Activated naive CD4-positive, alpha-beta T cell treated with anti-CD3 and anti-CD28 coated beads, Interleukin-2, amount 50 U/mL, for 24 hours (primary cell): ENCODE measurements around the gene RHOT2.

Experiments
- H3K27ac Mint-ChIP-seq: one replicate; pipeline ENCODE4 v1.8.0; 2021; ENCODE audit warnings: mild to moderate bottlenecking, mixed read lengths
- H3K27me3 Mint-ChIP-seq: one replicate; pipeline ENCODE4 v1.8.0; 2021; ENCODE audit warnings: mixed read lengths
- H3K36me3 Mint-ChIP-seq: one replicate; pipeline ENCODE4 v1.8.0; 2021; ENCODE audit warnings: mixed read lengths
- H3K4me1 Mint-ChIP-seq: one replicate; pipeline ENCODE4 v1.8.0; 2021; ENCODE audit warnings: mixed read lengths
- H3K4me3 Mint-ChIP-seq: one replicate; pipeline ENCODE4 v1.8.0; 2021; ENCODE audit warnings: mild to moderate bottlenecking, mixed read lengths
- H3K9me3 Mint-ChIP-seq: one replicate; pipeline ENCODE4 v1.8.0; 2021; ENCODE audit warnings: mixed read lengths

Gene RHOT2

DNA sequence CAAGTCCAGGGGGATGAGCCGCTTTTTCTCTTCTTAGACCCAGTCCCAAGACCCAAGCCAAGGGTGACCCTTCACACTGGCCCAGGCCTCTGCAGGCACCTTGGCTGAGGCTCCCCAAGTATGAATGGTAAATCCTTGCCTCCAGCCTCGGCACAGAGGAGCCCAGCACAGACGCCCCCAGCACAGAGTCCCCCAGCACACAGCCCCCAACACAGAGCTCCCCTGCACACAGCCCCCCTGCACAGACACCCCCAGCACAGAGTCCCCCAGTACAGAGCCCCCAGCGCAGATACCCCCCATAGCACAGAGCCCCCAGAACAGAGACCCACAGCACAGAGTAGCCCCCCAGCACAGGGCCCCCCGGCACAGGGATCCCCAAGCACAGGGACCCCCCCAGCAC, 27.3 kb upstream of the RHOT2 start:
- no peaks in the 10 kb centered on the region for H3K36me3 Mint-ChIP-seq
- no peak overlapping the region for H3K27ac Mint-ChIP-seq
- H3K4me3 Mint-ChIP-seq: peak overlapping the region; percentile 44
- no peaks in the 10 kb centered on the region for H3K9me3 Mint-ChIP-seq
- peaks cover 13% of the 10 kb centered on the region for H3K4me1 Mint-ChIP-seq
- H3K27me3 Mint-ChIP-seq: no peaks in the 10 kb centered on the region

DNA sequence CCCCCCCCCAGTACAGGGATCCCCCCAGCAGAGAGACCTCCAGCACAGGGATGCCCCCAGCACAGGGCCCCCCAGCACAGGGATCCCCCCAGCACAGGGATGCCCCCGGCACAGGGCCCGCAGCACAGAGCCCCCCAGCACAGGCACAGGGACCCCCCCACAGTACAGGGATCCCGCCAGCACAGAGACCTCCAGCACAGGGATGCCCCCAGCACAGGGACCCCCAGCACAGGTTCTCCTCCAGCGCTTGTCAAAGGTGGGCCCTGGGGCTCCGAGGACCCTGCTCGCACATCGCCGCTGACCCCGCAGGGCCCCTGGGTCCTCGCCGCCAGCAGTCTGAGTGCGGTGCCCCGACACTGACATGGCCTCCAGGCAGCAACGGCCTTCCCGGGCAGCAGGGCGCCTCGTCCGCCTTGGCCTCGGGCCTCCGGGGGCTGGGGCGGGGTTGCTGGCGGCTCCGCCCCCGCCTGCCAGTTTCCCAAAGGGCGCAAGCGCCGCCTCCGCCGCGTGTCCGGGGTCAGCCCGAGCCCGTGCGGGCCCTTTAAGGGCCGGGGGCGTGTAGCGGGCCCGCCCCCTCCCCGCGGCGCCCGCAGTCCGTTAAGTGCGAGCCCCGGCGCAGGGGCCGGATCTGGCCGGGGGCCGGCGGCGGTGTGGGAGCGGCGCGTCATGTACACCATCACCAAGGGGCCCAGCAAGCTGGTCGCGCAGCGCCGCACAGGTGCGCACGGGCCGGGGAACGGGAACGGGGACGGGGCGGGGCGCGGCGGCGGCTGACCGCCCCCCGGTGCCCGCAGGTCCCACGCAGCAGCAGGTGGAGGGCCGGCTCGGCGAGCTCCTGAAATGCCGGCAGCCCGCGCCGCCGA, 26.4 kb upstream of the RHOT2 start, which contains the start of gene MCRIP2:
TSS of gene MCRIP2 (plus strand) at position 503 of the 863 bp plus-strand sequence. CDS start at position 667, 164 bp downstream.
- no peaks in the 10 kb centered on the region for H3K9me3 Mint-ChIP-seq
- H3K27me3 Mint-ChIP-seq: no peaks in the 10 kb centered on the region
- peak within 1 kb of the TSS; percentile 80 for H3K4me3 Mint-ChIP-seq
- no peak within 1 kb of the TSS for H3K27ac Mint-ChIP-seq
- H3K4me1 Mint-ChIP-seq: peaks cover 11% of the 10 kb centered on the region
- H3K36me3 Mint-ChIP-seq: no peaks in the 10 kb centered on the region

DNA sequence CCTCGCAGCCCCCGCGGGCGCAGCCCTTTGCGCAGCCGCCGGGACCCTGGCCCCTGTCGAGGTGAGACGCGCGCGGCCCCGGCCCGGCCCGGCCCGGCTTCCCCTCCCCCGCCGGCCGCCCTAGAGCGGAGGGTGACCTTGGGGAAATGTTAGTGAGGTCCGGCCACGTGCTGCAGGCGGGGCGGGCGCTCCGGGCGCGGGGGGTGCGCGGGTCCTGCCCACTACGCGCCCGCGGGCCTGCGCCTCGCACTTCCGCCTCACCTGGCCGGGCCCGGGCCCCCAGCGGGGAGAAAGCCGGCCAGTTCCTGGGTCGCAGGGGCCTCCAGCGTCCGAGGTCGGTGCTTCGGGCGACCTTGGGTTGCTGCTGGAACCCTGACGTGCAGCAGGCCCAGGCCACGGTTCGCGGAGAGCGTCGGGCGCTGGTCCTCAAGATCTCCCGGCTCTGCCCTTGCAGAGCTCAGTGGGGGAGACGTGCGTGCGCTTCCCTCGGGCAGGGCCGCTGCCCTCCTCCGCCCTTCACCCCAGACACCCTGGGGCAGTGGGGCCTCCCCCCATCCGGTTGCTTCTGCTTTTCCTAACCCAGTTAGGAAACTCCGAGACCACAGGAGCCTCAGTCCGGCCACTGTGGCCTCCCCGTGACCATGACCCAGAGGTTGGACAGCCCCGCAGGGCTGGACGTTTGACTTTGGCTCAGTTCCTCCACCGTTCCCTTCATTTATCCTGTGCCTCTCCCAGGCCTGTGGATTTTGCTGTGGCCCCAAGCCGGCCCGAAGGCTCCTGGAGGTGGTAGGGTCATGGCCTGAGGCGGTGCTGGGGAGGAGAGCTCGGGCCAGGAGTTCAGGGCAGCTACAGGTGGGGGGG, 25.5 kb upstream of the RHOT2 start:
- peaks cover 9% of the 10 kb centered on the region for H3K4me1 Mint-ChIP-seq
- peak overlapping the region; percentile 80 for H3K4me3 Mint-ChIP-seq
- H3K36me3 Mint-ChIP-seq: no peaks in the 10 kb centered on the region
- H3K9me3 Mint-ChIP-seq: no peaks in the 10 kb centered on the region
- H3K27ac Mint-ChIP-seq: no peak overlapping the region
- no peaks in the 10 kb centered on the region for H3K27me3 Mint-ChIP-seq

DNA sequence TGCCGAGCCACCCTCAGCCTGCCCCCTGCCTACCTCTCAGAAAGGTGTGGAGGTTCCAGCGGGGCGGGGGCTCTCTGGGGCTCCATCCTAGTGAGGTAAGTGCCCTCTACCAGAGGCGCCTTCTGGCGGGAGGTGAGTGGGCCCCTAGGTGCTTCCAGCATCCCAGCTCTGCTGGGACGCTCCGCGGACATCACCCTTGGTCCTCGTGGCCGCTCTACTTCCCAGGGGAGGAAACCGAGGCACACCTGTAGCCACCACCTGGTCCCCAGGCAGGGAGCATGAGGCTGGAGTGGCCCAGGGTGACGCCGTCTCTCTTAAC, 24.9 kb upstream of the RHOT2 start:
- no peaks in the 10 kb centered on the region for H3K36me3 Mint-ChIP-seq
- H3K4me1 Mint-ChIP-seq: peaks cover 9% of the 10 kb centered on the region
- H3K9me3 Mint-ChIP-seq: no peaks in the 10 kb centered on the region
- H3K4me3 Mint-ChIP-seq: peak overlapping the region; percentile 80
- no peak overlapping the region for H3K27ac Mint-ChIP-seq
- H3K27me3 Mint-ChIP-seq: no peaks in the 10 kb centered on the region

DNA sequence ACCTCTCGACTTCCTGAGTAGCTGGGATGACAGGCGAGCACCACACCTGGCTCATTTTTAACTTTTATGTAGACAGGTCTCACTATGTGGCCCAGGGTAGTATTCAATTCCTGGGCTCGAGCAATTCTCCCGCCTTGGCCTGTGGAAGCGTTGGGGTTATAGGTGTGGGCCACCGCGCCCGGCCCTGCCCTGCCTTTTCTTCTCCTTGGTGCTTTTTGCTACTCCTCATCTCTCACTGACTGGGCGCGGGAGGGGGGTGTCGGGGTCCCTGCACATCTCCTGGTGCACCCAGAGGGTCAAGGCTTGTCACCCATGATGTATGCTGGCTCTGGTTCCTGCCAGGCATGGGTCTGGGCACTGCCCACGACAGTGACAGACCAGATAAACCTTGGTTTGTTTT, 23.4 kb upstream of the RHOT2 start:
- H3K4me3 Mint-ChIP-seq: peak overlapping the region; percentile 80
- H3K36me3 Mint-ChIP-seq: no peaks in the 10 kb centered on the region
- peaks cover 9% of the 10 kb centered on the region for H3K4me1 Mint-ChIP-seq
- H3K9me3 Mint-ChIP-seq: no peaks in the 10 kb centered on the region
- no peak overlapping the region for H3K27ac Mint-ChIP-seq
- H3K27me3 Mint-ChIP-seq: no peaks in the 10 kb centered on the region

DNA sequence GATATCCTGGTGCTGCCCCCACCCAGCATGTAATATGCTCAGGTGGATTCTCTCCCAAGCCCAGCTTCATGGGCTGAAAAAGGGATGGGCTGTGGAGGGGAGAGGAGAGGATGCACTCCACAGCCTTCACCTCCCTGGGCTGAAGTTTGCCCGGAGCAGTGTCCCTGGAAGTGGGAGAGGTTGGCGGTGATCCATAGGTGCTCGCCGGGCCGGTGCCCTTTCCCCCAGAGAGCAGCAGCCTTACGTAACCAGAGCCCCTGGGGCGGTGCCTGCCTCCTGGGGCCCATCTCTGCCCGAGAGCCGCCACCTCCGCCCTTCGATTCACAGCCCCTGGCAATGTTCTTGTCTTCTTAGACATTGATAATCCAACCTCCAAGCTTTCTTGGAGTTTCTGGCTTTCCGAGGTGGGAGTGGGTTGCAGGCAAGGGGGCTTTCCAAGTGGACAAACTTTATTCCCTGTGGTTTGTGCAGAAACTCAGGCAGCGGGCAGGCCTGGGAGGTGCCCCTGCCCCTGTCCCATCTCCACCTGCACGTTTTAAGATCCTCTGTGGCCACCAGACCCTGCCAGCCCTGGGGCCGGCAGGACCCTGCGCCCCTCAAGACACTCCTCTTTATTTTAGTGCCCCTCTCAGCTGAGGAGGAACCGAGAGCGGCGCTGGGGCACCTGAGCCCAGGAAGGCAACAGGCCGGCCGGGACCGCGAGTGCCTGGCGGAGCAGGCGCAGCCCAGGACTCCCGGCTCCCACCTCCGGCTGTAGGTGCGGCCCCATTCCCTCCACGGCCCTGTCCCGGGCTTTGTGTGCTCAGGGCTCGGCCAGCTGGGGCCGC, 21.9 kb upstream of the RHOT2 start:
- Mint-ChIP-seq H3K4me1 (peaks cover 9% of the 10 kb centered on the region), H3K9me3 (no peaks in the 10 kb centered on the region), H3K36me3 (no peaks in the 10 kb centered on the region), H3K27ac (no peak overlapping the region), H3K4me3 (no peak overlapping the region), H3K27me3 (no peaks in the 10 kb centered on the region)

DNA sequence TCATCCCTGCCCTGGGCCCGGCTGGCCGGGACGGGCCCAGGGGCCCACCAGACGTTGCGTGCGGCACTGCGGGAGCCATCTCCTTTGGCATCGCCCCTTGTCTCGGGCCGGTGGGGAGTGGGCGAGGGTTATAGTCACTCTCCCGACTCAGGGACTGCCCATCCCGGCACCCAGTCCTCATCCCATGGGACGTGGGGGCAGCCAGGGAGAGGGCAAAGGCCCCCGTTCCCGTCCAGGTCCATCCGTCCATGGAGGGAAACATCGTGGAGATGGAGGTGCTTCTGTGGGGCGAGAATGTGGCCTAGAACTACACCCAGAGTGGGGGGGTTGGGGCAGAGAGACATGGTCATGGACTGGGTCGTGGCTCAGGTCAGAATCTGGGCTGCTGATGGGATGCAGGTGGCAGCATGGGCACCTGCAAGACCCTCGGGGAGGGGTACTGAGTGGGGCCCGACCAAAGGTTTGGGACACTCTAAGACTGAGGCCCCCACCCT, 21.2 kb upstream of the RHOT2 start:
- Mint-ChIP-seq H3K27me3 (no peaks in the 10 kb centered on the region), H3K9me3 (no peaks in the 10 kb centered on the region), H3K27ac (no peak overlapping the region), H3K4me3 (no peak overlapping the region), H3K4me1 (peaks cover 9% of the 10 kb centered on the region), H3K36me3 (no peaks in the 10 kb centered on the region)

DNA sequence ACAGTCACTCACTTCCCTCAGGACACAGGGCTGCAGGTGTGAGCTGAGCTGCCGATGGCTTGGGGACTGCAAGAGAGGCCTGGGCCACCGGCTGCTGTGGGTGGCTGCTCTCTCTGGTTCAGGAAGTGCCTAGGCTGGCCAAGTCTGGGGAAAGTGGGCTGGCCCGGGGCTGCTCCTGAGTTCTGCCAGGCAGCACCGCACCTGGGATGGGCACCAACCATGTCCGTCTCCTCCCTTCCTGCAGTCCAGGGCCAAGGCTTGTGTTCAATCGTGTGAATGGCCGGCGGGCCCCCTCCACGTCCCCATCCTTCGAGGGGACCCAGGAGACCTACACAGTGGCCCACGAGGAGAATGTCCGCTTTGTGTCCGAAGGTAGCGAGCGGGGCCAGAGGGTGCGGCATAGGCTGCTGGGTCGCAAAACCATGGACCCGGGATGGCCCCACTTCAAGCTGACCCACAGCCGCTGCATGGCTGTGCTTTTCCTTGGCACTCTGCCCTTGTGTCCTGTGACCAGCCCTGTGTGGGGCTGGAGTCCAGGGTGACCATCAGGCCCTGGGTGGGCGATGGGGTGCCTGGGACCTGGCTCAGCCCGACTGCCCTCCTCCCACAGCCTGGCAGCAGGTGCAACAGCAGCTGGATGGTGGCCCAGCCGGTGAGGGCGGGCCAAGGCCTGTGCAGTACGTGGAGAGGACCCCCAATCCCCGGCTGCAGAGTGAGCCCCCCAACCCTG, 20.6 kb upstream of the RHOT2 start:
- Mint-ChIP-seq H3K4me3 (no peak overlapping the region), H3K27ac (no peak overlapping the region), H3K27me3 (no peaks in the 10 kb centered on the region), H3K9me3 (no peaks in the 10 kb centered on the region), H3K36me3 (no peaks in the 10 kb centered on the region), H3K4me1 (peaks cover 9% of the 10 kb centered on the region)

DNA sequence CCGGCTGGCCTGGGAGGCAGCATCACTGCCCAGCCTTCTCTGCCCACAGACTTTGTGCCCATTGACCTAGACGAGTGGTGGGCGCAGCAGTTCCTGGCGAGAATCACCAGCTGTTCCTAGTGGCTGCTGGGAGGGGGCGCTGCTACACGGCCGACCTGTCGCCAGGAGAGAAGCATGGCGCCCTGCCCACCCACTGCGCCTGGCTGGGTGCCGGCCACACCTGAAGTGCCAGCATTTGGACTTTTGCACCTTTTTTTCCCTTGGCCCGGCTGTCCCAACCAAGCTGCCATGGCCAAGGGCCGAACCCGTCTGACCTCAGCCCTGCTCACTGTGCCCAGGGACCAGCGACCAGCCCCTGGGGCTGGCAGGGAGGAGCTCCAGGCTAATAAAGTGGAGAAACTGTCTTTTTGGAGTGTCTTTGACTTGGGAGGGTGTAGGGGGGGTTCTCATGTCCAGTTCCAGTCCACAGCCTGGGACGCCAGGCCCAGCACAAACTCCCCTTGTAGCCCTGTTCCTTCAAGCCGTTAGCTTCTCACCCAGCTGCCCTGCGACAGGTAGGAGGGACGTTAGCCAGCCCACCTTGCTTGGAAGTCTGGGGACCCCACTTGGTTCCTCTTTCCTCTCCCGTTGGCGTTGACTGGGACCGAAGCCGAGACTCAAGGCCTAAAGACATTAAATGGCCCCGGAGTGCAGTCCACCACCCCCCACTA, 19.7 kb upstream of the RHOT2 start:
- Mint-ChIP-seq H3K4me1 (peaks cover 9% of the 10 kb centered on the region), H3K4me3 (peak overlapping the region; percentile 82), H3K36me3 (no peaks in the 10 kb centered on the region), H3K27ac (peak overlapping the region; percentile 62), H3K9me3 (no peaks in the 10 kb centered on the region), H3K27me3 (no peaks in the 10 kb centered on the region)

DNA sequence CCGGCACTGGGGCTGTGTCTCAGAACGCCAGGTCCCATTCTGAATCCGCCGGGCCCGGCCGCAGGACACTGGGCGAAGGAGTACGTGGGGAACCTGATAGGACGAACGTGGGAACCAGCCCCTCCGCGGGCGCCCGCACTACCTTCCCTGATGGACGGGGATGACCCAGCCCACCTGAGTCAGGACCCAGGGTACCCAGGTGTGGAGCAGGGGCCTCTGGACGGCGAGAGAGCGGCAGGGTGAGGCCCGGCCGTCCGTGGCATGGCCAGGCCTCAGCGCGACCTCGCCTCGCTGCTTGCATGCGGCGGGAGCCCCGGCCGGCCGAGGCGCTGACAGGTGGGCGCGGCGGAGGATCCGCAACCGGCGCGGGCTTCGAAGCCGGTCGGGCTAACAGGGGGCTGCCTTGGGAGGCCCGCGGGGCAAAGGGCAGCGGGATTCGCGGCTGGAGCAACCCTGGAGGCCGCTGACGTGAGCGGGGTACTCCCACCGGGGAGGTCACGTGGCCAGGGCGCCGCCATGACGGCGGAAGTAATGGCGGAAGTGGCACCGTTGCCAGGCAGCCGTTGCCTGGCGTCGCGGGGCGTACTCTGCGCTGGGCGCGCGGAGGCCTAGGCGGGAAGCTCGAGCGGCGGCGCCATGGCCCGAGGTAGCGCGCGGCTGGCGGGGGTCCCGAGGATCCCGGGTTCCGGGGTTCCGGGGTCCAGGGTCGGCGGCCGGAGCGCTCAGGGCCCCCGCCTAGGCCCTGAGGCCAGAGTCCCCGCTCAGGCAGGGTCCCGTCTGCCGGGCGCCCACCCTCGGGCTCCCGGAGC, 18.9 kb upstream of the RHOT2 start, which contains the start of gene WDR90:
TSS of gene WDR90 (plus strand) at position 585 of the 809 bp plus-strand sequence. CDS start at position 637, 52 bp downstream.
- Mint-ChIP-seq H3K27me3 (no peaks in the 10 kb centered on the region), H3K9me3 (no peaks in the 10 kb centered on the region), H3K4me3 (peak within 1 kb of the TSS; percentile 82), H3K4me1 (peaks cover 8% of the 10 kb centered on the region), H3K36me3 (no peaks in the 10 kb centered on the region), H3K27ac (peak within 1 kb of the TSS; percentile 62)

DNA sequence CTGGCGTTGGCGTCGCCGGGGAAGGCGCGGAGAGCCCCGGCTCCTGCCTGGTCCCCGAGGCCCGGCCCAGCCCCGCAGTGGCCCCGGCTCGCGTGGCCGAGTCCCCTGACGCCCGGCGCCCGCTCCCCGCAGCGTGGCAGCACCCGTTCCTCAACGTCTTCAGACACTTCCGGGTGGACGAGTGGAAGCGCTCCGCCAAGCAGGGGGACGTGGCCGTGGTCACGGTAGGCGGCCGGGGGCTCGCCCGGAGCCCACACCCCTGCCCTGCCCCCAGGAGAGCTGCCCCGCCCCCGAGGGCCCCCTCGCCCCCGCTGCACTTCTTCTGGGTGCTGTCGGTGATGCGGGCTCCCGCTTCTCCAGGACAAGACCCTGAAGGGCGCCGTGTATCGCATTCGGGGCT, 18.3 kb upstream of the RHOT2 start:
- Mint-ChIP-seq H3K36me3 (no peaks in the 10 kb centered on the region), H3K4me3 (peak overlapping the region; percentile 77), H3K27me3 (no peaks in the 10 kb centered on the region), H3K27ac (no peak overlapping the region), H3K4me1 (peaks cover 1% of the 10 kb centered on the region), H3K9me3 (no peaks in the 10 kb centered on the region)

DNA sequence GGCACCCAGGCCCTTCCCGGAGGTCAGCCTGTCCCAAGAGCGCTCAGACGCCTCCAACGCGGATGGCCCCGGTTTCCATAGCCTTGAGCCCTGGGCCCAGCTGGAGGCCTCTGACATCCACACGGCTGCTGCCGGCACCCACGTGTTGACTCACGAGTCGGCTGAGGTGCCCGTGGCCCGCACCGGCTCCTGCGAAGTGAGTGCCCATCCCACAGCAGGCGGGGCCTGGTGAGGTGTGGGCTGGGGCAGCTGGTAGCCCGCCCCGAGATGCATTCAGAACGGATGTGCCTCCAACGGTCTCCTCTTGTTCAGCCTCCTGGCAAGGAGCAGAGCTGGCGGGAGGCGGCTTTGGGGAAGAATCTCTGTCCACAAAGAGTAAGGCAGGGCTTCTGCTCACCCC, 16.1 kb upstream of the RHOT2 start:
- no peak overlapping the region for H3K4me3 Mint-ChIP-seq
- H3K27ac Mint-ChIP-seq: no peak overlapping the region
- H3K36me3 Mint-ChIP-seq: no peaks in the 10 kb centered on the region
- no peaks in the 10 kb centered on the region for H3K27me3 Mint-ChIP-seq
- no peaks in the 10 kb centered on the region for H3K4me1 Mint-ChIP-seq
- no peaks in the 10 kb centered on the region for H3K9me3 Mint-ChIP-seq

DNA sequence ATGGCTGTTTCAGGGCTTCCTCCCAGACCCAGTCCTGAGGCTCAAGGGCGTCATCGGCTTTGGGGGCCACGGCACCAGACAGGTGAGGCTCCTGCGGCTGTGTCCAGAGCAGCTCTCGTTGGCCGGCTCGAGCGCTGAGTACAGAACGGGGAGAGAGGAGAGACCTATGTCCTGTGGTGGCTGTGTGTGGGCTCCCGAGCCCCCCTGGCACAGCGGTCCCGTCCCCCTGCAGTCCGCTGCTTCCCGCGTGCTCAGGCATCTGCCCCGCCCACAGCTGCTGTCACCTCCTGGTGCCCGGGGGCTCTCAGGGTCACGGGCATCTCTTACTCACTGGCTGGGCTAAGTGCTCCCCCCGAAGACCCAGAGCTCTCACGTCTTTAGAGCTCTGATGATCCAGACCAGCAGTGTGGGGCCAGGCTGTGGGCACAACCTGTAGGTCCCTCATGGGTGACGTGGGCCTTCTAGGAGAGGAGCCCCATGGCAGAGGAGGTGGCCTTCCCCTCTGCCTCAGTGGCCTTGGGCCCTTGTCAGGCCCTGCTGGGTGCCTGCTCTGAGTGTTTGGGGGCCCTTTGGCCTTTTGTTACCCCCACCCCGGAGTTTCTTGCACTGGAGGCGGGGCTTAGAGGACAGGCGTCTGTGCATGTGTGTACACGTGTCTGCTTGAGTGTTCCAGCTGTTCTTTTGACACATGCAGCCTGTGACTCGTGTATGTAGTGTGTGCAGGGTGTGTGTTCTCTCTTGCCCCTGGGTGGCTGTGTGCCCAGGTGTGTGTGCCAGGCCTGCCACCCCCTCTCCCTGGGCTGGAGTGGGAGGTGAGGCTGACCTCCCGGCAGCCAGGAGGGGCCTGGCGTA, 15.3 kb upstream of the RHOT2 start:
- H3K27me3 Mint-ChIP-seq: no peaks in the 10 kb centered on the region
- H3K27ac Mint-ChIP-seq: no peak overlapping the region
- H3K4me1 Mint-ChIP-seq: no peaks in the 10 kb centered on the region
- no peaks in the 10 kb centered on the region for H3K9me3 Mint-ChIP-seq
- H3K4me3 Mint-ChIP-seq: no peak overlapping the region
- no peaks in the 10 kb centered on the region for H3K36me3 Mint-ChIP-seq
